Stimulated activated CD4-positive, alpha-beta T cell treated with anti-CD3 and anti-CD28 coated beads, Interleukin-12 subunit alpha, Interleukin-12 subunit beta, amount 100 ng/mL, for 4 hours (primary cell): ENCODE data around the gene ZNF223.

Source experiments
- DNase-seq: peaks from one replicate; pipeline ENCODE4 v3.0.0-alpha.2; 2020

Gene ZNF223

DNA sequence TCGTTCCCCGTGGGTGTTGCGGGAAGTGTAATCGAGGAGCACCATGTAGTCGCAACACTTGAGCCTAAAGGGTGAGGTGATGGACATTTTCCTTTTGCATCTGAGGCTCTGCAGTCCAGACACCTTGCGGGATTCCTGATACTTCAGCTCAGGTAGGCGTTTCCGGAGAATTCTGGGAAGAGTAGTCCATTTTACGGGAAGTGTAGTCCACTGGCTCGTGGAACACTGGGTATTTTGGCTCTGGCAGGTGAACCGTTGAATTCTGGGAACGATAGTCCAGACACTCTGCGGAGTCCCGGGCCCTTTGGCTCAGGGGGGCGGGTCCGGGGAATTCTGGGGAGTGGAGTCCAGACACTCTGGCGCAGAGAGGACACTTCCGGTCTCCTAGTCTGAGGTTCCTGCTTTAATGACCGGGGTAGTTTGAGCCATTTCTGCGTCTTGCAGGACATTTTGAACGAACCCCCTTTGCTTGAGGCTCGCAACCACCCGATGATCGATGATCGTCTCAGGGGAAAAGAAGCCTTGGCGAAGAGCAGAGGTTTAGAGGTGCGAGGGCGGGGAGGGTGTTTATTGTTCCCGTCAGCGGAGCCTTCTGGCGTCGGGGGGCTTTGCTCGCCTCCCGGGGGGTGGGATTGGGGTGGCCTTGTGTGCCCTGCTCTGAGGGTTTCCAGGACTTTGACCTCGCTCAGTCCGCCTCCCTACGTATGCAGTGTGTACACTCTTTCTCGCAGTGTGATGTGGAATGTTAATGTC lies at the start of gene ZNF223:
ZNF223 (plus strand) TSS at position 387 of the 753 bp plus-strand sequence. CDS start 3,141 bp downstream, outside the sequence.
- DNase-seq, result peak; percentile 70

DNA sequence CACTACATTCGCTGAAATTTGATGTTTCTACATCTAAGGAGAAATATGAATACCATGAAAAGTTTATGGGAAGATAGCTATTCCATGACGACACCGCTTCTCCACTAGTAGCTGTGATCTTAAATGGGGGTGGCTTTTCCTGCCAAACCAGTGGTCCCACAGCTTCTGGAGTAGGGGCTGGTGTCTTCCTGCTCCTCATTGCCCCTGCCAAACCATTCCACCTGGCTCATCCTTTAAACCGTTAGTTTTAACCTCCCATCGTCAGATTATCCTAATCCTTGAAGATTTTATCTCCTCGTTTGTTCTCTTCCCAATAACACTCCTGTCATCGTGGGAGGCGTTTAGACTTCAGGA lies 49.6 kb upstream of the ZNF223 start:
- no peak for DNase-seq

DNA sequence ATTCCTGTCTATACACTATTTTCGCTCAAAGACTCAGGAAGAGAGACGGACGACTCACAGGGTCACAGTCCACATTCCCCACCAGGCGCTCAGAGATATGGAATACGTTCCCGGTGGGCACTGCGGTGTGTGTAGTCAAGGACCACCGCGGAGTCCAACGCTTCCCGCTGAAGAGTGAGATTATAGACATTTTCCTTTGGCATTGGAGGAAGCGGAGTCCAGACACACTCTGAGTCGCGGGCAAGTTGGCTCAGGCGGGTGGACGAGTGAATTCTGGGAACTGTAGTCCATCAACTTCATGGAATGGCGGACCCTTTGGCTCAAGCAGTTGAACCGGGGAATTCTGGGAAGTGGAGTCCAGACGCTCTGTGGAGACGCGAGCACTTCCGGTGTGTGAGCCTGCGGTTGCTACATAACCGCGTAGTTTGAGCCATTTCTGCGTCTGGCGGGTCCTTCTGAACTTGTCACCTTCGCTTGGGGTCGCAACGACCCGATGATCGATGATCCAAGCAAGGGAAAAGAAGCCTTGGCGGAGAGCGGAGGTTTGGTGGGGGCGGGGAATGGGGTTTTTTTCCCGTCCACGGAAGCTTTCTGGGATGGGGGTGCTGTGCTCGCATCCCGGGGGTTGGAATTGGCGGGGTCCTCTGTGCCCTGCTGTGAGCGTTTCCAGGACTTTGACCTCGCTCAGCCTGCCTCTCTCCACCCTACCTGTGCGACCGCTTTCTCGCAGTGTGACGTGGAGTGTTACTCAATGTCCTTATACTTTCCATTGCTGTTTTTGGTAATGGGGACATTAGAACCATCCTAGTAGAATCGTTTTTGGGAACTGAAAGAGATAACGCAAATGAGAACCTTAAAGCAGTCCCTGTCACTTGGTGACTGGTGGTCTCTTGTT lies 49.0 kb upstream of the ZNF223 start, which contains the start of gene ZNF230:
ZNF230 (plus strand) TSS at position 392 of the 895 bp plus-strand sequence. CDS start 4,122 bp downstream, outside the sequence.
- peak; percentile 69 for DNase-seq

DNA sequence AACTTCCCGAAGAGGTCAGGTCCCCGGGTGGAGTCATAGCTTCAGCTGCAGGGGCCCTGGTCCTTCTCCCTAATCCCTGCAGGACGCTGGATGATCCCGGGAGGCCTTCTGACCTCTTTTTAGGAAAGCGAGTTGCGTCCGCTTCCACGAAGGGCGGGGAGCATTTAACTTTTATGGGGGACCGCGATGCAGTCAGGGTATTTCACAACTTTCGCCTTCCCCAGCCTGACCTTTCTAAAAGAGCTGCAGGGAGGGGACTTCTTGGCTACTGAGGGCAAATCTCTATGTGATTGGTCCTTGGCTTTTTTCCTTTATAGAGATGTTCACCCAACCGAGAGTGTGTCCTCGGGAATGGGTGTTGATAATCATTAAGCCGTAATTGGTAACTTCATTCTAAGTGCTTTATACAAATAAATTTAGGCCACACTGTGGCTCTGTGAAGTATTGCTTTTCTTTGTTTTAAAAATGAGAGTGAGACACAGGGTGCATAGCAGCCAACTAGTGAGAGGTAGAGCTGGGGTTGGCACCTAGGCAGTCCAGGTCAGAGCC lies 48.3 kb upstream of the ZNF223 start:
- DNase-seq, result no peak

DNA sequence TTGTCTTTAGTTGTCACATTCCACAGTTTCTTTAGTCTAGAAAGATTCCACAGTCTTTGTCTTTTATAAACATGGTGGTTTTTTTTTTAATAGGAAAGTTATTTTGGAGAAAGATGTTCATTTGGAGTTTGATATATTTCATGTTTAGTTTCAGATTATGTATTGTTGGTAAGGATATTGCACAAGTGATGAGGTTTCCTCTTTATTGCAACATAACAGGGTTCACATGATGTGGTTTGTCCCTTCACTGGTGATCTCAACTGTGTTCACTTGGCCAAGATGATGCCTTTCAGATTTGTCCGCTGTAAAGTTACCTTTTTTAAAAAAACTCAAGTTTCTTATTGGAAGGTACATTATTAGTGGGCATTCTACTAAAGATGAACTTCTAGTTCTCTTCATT lies 45.9 kb upstream of the ZNF223 start:
- no peak for DNase-seq

DNA sequence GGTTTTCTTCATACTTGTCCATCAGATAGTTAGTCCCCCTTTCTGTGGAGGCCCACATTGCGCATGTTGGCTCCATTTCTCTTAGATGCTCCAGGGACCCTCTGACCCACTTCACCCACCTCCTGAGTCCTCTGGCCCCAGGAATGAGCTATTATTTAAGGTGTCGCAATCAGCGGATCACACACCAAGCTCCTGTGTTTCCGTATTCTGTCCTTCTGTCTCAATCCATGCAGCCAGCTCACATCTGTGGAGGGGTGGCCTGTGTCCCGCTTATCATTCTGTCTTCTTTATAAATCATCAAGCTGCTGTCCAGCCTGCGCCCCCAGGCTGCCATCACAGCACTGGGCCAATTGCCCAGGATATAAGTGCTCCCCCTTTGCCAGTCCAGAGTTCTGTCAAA lies 44.4 kb upstream of the ZNF223 start:
- DNase-seq, result no peak

DNA sequence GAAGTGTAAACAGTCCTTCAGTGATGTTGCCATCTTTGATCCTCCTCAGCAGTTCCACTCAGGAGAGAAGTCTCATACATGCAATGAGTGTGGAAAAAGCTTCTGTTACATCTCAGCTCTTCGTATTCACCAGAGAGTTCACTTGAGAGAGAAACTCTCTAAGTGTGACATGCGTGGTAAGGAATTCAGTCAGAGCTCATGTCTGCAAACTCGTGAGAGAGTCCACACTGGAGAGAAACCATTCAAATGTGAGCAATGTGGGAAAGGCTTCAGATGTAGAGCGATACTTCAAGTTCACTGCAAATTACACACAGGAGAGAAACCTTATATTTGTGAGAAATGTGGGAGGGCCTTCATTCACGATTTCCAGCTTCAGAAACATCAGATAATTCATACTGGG lies 41.4 kb upstream of the ZNF223 start:
- no peak for DNase-seq

DNA sequence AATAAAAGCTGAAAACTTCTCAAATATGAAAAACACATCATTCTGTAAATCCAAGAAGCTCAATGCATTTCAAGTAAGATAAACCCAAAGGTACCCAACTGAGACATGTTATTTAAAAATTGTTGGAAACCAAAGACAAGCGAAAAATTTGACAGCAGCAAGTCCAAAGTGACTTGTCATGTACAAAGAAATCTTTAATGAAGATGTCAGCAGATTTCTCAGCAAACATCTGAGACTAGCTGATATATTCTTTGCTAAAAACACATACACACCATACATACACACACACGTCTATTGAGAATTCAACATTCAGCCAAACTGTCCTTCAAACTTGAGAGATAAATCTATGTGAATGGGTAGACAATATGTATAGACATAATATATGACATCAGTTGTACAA lies 32.3 kb upstream of the ZNF223 start:
- no peak for DNase-seq

DNA sequence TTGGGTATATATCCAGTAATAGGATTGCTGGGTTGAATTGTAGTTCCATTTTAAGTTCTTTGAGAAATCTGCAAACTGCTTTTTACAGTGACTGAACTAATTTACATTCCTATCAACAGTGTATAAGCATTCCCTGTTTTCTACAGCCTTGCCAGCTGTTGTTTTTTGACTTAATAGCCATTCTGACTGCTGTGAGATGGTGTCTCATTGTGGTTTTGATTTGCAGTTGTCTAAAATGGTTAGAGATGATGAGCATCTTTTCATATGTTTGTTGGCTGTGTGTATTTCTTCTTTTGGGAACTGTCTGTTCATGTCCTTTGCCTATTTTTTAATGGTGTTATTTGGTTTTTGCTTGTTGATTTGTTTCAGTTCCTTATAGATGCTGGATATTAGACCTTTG lies 30.6 kb upstream of the ZNF223 start:
- DNase-seq, result no peak

DNA sequence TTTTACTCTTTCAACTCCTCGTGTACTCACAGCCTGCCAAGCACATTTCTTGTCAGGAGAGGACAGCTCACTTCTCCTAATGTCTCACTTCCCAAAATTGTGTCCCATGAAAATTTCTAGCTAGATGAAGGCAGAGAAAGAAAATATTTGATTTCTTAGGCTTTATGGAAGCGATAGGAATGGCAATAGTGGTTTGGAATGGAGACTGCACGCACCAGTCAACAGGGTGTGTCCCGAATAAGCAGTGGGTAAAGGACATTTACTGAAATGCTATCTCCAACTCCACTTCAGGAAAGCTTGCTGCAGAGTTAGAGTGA lies 27.0 kb upstream of the ZNF223 start:
- DNase-seq, result no peak

DNA sequence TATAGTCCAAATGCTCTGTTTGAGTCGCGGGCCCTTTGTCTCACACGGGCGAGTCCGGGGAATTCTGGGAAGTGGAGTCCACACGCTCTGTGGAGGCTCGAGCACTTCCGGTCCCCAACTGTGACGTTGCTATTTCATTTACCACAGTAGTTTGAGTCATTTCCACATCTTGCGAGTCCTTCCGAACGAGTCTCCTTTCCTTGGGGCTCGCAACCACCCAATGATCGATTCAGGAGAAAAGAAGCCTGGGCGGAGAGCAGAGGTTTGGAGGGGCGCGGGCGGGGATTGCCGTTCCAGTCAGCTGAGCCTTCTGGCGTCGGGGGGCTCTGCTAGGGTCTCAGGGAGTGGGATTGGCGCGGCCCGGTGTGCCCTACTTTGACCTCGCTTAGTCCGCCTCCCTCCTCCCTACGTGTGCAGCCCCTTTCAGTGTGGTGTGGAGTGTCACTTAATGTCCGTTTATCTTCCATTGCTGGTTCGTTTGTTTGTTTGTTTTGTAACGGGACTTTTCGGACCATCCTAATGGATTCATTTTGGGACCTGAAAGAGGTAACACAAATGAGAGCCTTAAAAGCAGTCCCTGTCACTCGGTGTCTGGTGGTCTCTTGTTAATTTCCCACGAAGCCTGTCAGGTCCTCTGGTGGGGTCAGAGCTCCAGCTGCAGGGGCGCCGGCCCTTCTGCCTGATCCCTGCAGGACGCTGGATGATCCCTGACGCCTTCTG lies 26.5 kb upstream of the ZNF223 start, which contains the start of gene ZNF222:
ZNF222 (plus strand) TSS at position 163 of the 720 bp plus-strand sequence; CDS start at position 221, 58 bp downstream.
- peak; percentile 66 for DNase-seq

DNA sequence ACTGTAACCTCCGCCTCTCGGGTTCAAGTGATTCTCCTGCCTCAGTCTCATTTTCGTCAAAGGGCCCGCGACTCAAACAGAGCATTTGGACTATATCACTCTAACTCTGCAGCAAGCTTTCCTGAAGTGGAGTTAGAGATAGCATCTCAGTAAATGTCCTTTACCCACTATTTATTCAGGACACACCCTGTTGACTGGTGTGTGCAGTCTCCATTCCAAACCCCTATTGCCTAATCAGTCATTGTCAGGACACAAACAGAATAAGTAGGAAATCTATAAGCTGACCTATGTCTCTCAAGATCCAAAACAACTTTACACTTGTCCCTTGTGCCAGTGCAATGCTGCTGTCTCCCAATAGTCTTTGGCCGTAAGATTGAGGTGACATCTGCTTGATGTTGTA lies 25.2 kb upstream of the ZNF223 start:
- DNase-seq, result no peak

DNA sequence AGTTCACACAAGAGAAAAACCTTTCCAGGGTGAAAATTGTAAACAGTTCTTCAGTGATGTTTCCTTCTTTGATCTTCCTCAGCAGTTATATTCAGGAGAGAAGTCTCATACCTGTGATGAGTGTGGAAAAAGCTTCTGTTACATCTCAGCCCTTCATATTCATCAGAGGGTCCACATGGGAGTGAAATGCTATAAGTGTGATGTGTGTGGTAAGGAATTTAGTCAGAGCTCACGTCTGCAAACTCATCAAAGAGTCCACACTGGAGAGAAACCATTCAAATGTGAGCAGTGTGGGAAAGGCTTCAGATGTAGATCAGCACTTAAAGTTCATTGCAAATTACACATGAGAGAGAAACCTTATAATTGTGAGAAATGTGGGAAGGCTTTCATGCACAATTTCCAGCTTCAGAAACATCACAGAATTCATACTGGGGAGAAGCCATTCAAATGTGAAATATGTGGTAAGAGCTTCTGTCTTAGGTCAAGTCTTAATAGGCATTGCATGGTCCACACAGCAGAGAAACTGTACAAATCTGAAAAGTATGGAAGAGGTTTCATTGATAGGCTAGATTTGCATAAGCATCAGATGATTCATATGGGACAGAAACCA lies 19.7 kb upstream of the ZNF223 start:
- DNase-seq, result no peak

DNA sequence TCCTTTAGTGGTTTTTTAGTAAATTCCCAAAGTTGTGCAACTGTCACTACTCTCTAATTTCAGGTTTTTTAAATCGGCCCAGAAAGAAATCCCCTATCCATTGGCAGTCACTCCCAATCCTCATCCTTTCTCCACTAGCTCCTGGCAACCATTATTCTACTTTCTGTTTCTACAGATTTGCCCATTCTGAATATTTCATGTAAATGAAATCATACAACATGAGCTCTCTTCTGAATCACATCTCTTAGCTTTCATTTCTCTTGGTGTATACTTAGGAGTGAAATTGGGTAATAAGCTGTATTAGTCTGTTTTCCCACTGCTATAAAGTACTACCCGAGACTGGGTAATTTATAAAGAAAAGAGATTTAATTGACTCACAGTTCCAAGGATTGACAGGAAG lies 9.7 kb upstream of the ZNF223 start:
- no peak for DNase-seq

DNA sequence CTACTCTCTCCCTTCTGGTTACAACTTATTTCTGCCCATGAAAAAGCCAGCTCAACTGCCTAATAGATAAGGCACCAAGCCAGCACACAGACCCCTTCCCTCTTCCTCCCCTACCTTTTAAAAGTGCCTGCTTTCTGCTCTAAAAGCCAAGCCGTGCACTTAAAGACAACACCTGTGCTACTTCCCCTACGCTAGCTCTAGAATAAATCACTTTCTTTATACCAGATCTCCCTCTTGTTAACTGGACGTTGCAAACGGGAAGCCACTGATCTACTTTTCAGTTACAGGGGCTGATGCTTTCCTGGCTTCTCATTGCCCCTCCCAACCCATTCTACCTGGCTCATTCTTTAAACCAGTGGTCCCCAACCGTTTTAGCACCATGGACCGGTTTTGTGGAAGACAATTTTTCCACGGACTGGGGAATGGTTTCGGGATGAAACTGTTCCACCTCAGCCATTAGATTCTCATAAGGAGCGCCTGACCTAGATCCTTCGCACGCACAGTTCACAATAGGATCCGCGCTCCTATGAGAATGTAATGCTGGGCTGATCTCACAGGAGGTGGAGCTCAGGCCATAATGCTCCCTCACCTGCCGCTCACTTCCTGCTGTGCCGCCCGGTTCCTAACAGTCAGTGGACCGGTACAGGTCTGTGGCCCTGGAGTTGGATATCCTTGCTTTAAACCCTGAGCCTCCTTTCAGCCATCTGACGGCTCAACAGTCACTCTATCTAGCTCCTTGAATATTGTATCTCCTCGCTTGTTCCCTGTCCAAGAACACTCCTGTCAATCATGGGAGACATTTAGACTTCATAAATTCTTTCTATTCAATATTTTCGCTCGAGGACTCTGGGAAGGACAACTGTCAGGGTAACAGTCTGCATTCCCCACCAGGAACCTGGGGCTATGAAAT lies 841 bp upstream of the ZNF223 start:
- peak; percentile 20 for DNase-seq

DNA sequence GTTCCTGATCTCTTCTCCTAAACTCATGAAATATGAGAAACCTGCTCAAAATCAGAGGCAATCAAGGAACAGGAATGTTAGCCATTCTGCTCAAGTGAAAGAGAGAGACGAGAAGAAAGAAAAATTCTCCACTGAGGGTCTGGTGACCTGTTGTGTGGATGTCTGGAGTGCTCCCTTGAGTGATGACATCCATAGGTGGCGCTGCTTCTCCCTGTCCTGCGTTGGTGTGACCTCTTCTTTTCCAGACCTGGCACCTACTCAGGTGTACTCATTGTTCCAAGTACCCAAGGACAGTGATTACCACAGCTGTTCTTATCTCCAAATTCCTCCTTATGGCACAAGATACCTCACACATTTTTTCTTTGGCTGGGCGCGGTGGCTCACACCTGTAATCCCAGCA lies 4.0 kb downstream of the ZNF223 start:
- DNase-seq, result no peak

DNA sequence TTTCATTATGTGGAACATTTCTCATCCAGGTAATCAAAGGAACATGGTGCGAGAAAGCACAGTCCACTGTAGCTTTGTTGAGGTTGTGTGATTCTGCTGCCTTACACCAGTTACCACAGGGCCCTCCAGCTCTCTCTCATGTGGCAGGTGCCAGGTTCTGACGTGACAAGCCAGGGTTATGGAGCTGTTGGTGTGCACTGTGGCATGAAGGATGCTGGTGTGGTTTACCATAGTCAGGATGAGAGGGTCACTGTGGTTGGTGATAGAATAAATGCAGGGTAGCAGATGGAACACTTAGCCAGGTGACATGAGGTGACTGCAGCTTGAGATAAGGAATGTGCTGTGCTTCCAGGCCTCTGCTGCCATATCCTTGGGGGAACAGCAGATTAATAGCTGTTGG lies 7.4 kb downstream of the ZNF223 start:
- no peak for DNase-seq

DNA sequence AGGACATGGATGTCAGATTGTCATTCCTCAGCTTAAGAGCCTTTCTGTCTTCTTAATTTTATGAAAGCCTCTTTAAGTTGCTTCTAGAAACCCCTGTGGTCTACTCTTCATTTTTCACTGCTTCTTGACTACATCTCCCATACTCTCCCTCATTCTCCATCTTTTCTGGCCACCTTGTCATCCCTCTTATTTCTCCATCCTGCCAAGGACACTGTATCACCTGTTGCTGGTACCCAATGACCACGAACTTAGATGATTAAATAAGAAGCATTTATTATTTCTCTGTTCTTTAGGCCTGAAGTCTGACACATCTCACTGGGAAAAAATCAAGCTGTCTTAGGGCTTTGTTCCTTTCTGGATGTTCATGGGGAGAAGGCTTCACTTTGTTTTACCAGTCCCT lies 9.2 kb downstream of the ZNF223 start:
- no peak for DNase-seq

DNA sequence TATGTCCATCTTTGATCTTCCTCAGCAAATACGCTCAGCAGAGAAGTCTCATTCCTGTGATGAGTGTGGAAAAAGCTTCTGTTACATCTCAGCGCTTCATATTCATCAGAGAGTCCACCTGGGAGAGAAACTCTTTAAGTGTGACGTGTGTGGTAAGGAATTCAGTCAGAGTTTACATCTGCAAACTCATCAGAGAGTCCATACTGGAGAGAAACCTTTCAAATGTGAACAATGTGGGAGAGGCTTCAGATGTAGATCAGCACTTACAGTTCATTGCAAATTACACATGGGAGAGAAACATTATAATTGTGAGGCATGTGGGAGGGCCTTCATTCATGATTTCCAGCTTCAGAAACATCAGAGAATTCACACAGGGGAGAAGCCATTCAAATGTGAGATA lies 14.5 kb downstream of the ZNF223 start:
- no peak for DNase-seq

DNA sequence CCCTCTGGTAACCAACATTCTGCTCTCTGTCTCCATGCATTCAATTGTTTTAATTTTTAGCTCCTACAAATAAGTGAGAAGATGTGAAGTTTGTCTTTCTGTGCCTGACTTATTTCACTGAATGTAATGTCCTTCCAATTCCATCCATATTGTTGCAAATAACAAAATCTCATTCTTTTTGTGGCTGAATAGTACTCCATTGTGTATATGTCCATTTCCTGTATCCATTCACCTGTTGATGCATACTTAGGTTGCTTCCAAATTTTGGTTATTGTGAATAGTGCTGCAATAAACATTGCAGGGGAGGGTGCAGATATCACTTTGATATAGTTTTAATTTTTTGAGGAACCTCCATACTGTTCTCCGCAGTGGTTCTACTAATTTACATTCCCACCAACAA lies 17.6 kb downstream of the ZNF223 start:
- DNase-seq, result no peak

DNA sequence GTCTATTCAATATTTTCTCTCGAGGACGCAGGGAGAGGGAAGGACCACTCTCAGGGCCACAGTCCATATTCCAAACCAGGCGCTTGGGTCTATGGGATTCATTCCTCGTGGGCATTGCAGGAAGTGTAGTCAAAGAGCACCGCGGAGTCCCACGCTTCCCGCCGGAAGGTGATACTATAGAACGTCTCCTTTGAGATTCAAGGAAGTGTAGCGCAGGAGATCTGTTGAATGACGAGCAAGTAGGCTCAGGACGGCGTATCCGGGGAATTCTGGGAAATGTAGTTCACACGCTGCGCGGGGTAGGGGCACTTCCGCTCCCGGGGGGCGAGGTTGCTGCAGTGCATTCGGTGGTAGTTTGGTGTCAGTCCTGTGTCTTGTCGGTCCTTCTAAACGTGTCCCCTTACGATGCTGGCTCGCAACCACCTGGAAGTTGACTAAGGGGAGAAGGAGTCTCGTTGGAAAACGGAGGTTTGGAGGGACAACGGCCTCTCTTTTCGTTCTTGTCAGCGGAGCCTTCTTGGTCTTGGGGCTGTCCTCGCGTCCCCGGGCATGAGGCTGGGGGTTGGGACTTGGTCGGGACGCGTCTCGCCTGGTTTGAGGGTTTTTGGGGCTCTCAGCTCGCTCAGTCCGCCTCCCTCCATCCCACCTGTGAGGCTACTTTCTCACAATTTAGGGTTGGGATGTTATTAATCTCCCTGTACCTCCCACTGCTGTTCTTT lies 20.1 kb downstream of the ZNF223 start, which contains the start of gene ZNF284:
ZNF284 (plus strand) TSS at position 336 of the 719 bp plus-strand sequence. CDS start 4,231 bp downstream, outside the sequence.
- DNase-seq, result peak; percentile 77
